SIG-M5 treated with dmso at 0.1 percent for 504 hours (cell line): ENCODE data around the gene HECTD4.
A peak's percentile ranks its signal among the peaks of the same experiment; 100 is the strongest.
"Not testable (repeated sequence)": the region's sequence is repeated elsewhere in the genome, so short reads cannot be mapped to it uniquely, and the experiment has no call there.

Experiments
- DNase-seq: peaks from one replicate; lab custom pipeline; 2025; ENCODE audit not compliant: unreplicated experiment; lab: John Stamatoyannopoulos, UW

HECTD4 gene

DNA sequence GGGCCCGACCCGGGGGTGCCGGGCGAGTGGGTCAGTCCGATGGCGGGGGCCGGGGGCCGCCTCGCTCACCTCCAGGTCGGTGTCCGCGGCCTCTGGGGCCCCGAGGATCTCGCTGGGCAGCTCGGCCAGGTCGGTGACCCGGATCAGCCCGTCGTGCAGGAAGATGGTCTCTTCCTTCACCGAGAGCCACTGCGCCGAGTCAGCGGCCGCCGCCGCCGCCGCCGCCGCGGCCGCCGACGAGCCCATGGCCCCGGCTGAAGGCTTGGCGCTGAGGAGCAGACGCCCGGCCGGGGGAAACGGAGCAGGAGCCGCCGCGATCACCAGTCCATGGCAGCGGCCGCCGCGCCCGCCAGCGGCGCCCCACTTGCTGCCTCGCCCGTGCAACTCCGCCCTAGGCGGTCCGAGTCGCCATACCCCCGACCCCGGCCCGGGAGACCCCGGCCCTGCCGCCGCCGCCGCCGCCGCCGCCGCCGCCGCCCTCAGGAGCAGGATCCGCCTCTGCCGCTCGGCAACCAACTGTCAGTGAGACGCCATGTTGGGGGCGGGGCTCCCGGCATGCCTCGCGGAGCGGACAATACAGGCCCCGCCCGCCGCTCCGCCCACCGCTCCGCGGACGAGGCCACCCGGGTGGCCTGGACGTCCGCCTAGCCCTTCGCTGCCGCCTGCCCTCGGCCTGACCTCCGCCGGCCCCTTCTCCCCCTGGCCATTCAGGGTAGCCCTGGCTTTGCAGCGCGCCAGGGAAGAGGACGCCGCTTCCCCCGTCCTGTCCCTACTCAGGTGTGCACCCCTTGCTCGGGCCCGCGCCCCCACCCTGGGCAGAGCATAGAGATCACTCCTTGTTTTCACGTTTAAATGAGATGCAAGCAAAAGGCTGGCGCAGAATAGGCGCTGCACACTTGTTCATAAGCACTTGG lies at the start of gene HECTD4:
Gene HECTD4, minus strand, starts transcription at position 549 of the 914 bp plus-strand sequence. Its CDS starts 303 bp downstream, at position 246.
- DNase-seq = peak; percentile 88

DNA sequence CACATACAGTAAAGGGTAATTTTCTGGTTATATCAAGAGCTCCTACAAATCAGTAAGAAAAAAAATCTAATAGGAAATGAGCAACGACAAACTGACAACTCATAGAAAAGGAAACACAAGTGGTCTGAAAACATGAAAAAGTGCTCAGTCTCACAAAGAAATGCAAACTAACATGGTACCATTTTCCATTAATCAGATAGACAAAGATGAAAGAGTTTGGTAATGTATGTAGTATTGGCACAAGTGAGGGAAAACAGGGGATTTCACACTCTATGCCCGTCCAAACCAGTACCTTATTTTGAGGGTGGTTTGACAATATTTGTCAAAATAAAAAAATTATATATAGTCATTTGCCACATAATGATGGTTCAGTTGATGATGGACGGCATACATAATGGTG lies 49.7 kb upstream of the HECTD4 start:
- no peak for DNase-seq

DNA sequence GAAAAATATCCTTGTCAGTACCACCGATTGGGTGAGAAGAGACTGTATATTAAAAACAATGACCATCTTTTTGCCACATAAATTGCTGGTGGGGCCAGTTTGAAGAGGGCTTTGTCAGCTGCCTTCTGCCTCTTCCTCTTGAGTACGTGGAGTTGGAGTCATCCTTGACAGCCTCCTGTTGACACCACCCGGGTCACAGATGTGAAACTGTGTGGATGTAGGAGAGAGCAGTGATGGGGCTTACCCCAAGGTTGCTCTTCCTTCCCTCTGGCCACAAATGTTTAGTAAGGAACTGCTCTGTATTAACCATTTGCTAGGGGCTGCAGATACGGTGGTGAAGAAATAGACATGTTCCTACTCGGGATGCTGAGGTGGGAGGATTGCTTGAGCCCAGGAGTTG lies 48.7 kb upstream of the HECTD4 start:
- no peak for DNase-seq

GRCh38 chr12:112427760-112428159 lies 45.5 kb upstream of the HECTD4 start:
- no peak for DNase-seq

DNA sequence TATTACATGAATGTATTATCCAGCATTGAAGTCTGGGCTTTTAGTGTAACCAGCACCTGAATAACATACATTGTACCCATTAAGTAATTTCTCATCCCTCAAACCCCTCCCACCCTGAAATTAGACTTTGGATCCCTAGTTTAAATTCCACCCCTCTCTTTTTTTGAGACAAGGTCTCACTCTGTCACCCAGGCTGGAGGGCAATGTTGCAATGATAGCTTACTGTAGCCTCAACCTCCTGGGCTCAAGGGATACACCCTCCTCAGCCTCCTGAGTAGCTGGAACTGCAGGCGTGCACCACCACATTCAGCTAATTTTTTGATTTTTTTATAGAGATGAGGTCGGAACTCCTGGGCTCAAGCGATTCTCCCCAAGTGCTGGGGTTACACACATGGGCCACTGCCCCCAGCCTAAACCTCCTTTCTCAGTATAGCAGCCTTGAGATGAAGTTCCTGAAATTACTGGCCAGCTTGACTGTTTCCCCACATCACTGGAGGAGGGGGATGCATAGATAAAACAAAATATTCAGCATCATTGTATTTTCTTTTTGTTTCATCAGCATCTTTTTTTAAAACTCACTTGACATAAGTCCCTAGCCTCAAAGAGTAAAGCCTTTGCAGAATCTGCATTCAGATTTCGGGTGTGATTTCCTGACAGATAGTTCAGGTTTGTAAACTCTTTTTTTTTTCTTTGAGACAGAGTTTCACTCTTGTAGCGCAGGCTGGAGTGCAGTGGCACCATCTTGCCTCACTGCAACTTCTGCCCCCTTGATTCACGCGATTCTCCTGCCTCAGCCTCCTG lies 43.6 kb upstream of the HECTD4 start:
- DNase-seq = no peak

GRCh38 chr12:112424126-112424525 lies 41.9 kb upstream of the HECTD4 start:
- DNase-seq = no peak

GRCh38 chr12:112422531-112422930 lies 40.3 kb upstream of the HECTD4 start:
- no peak for DNase-seq

DNA sequence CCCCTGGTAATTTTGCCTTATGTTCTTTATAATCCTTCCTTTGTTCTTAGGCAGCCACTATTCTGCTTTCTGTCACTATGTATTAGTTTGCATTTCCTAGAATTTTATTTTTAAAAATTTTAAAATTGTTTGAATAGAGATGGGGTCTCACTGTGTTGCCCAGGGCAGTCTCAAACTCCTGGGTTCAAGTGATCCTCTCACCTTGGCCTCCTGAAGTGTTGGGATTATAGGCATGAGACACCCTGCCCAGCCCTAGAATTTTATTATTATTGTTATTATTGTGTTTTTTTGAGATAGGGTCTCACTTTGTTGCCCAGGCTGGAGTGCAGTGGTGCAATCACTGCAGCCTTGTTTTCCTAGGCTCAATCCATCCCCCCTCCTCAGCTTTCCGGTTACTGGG lies 39.1 kb upstream of the HECTD4 start:
- no peak for DNase-seq

DNA sequence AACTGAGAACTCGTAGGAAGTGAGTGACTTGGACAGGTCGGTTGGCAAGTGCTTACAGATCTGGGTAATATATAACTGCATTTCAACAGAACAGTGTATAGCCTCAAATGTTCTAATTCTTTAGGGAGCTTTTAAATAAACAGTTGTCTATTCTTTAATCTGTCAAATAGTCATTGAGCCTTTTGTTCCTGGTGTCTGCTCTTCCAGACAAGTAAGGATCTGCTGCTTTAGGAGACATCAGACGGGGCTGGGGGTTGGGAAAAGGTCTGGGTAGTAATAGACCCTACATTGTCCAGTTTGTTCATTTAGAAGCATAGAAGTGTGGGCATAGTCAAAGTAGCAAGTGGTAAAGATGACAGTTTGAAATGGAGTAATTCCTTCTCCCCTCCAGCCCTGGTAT lies 38.5 kb upstream of the HECTD4 start:
- DNase-seq = no peak

- peak; percentile 74 for DNase-seq
Measured at GRCh38 chr12:112419297-112420133, 37.3 kb upstream of the HECTD4 start.

DNA sequence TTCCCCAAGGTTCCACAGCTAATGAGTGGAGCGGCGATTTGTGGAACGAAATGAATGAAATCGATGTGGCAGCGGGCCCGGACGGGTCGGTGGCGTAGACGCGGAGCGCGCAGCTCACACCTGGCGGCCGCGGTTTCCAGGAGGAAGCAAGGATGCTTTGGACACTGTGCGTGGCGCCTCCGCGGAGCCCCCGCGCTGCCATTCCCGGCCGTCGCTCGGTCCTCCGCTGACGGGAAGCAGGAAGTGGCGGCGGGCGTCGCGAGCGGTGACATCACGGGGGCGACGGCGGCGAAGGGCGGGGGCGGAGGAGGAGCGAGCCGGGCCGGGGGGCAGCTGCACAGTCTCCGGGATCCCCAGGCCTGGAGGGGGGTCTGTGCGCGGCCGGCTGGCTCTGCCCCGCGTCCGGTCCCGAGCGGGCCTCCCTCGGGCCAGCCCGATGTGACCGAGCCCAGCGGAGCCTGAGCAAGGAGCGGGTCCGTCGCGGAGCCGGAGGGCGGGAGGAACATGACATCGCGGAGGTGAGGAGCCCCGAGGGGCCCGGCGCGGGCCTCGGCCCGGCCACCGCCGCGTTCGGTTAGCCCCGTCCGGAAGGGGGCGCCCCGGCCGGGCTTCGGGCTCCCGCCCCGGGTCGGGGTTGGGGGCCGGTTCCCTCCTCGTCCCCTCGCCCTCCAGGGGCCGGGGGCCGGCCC lies 36.5 kb upstream of the HECTD4 start, which contains the start of gene PTPN11:
Gene PTPN11, plus strand, starts transcription at position 340 of the 689 bp plus-strand sequence. Its CDS starts 165 bp downstream, at position 505.
- DNase-seq = peak; percentile 82

GRCh38 chr12:112418273-112418607 lies 36.0 kb upstream of the HECTD4 start:
- DNase-seq = no peak

GRCh38 chr12:112415457-112415856 lies 33.2 kb upstream of the HECTD4 start:
- DNase-seq = not testable (repeated sequence)

- no peak for DNase-seq
Measured at GRCh38 chr12:112413855-112414625, 31.8 kb upstream of the HECTD4 start.

- no peak for DNase-seq
Measured at GRCh38 chr12:112409906-112410244, 27.6 kb upstream of the HECTD4 start.

GRCh38 chr12:112409064-112409905 lies 27.1 kb upstream of the HECTD4 start, which contains the start of gene RPL6:
Gene RPL6 (minus strand): TSS chr12:112409605. CDS start chr12:112408656, 949 bp downstream.
- peak; percentile 97 for DNase-seq

GRCh38 chr12:112408621-112409020 lies 26.4 kb upstream of the HECTD4 start:
- DNase-seq = peak; percentile 26

DNA sequence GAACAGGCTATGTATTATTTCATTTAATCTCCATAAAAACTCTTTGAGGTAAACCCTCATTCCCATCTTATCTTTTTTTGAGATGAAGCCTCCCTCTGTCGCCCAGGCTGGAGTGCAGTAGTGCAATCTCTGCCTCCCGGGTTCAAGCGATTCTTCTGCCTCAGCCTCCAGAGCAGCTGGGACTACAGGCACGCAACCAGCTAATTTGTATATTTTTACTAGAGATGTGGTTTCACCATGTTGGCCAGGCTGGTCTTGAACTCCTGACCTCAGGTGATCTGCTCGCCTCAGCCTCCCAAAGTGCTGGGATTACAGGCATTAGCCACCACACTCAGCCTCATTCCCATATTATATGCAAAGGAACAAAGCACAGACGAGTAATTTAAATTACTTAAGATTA lies 25.5 kb upstream of the HECTD4 start:
- DNase-seq = not testable (repeated sequence)
